Esophagus squamous epithelium (tissue), 4 donors: ENCODE data around the gene IL1RAPL1.

Experiments used
- POLR2A ChIP-seq, 4 donors: fragments of 450-650 bp; IDR thresholded peaks; one replicate each; pipeline ENCODE4 v1.6.1; 2017; ENCODE audit warnings: antibody characterized with exemption in 4 of 4, mild to moderate bottlenecking in 4 of 4, moderate library complexity in 3 of 4
- TF ChIP-seq, protein P1 (sequence below), 6 experiments: fragments of 450-650 bp in 4 of 6; fragments of 200-600 bp in 2 of 6; sonication (generic) in 2 of 6; IDR thresholded peaks; one replicate each; pipeline ENCODE4 v1.5.1; 2016 to 2019; ENCODE audit warnings: antibody characterized with exemption in 6 of 6, mild to moderate bottlenecking in 4 of 6, moderate library complexity in 4 of 6

DNA sequence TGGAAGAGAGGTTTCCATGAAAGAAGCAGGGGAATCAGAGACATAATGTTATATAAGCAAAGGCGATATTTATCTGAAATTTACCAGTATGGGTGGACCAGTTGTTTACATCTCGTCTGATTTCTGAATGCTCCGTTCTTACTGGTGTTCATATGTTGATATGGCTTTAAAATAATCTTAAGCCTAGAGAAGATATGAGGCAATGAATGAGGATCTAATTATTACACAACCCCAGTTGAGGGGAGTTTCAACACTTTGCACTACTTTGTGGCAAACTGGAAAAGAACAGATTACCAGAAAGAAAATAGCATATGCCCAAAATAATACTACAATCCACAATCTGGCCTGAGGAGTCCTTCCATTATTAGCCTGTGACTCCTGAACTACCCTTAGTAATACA lies 1364.8 kb downstream of the IL1RAPL1 start:
- TF ChIP-seq, protein P1, sequence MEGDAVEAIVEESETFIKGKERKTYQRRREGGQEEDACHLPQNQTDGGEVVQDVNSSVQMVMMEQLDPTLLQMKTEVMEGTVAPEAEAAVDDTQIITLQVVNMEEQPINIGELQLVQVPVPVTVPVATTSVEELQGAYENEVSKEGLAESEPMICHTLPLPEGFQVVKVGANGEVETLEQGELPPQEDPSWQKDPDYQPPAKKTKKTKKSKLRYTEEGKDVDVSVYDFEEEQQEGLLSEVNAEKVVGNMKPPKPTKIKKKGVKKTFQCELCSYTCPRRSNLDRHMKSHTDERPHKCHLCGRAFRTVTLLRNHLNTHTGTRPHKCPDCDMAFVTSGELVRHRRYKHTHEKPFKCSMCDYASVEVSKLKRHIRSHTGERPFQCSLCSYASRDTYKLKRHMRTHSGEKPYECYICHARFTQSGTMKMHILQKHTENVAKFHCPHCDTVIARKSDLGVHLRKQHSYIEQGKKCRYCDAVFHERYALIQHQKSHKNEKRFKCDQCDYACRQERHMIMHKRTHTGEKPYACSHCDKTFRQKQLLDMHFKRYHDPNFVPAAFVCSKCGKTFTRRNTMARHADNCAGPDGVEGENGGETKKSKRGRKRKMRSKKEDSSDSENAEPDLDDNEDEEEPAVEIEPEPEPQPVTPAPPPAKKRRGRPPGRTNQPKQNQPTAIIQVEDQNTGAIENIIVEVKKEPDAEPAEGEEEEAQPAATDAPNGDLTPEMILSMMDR (IDR thresholded peaks at IDR 0.05) = no peak
- no peak for TF ChIP-seq POLR2A (IDR thresholded peaks at IDR 0.05)
